Fibroblast of peridontal ligament (primary cell): ENCODE data around the gene BSN.
A peak's percentile ranks its signal among the peaks of the same experiment; 100 is the strongest.

Experiments
- DNase-seq: peaks from one replicate; pipeline ENCODE4 v3.0.0-alpha.2; 2010; ENCODE audit errors: extremely low read depth

BSN gene

GRCh38 chr3:49553692-49554632 is at the start of gene BSN:
BSN (plus strand) TSS chr3:49554477; CDS start chr3:49554603, 126 bp downstream.
- DNase-seq = peak; percentile 83

GRCh38 chr3:49506906-49507305 is 47.4 kb upstream of the BSN start:
- no peak for DNase-seq

- DNase-seq = no peak
Observed at GRCh38 chr3:49509028-49509561, 45.2 kb upstream of the BSN start.

GRCh38 chr3:49511639-49512038 is 42.6 kb upstream of the BSN start:
- no peak for DNase-seq

GRCh38 chr3:49512781-49513355 is 41.4 kb upstream of the BSN start:
- DNase-seq = no peak

GRCh38 chr3:49513494-49514124 is 40.7 kb upstream of the BSN start:
- no peak for DNase-seq

GRCh38 chr3:49518016-49518415 is 36.3 kb upstream of the BSN start:
- DNase-seq = no peak

- no peak for DNase-seq
Observed at GRCh38 chr3:49518441-49518840, 35.8 kb upstream of the BSN start.

GRCh38 chr3:49519296-49519695 is 35.0 kb upstream of the BSN start:
- DNase-seq = no peak

- DNase-seq = no peak
Observed at GRCh38 chr3:49519916-49520385, 34.3 kb upstream of the BSN start.

- DNase-seq = no peak
Observed at GRCh38 chr3:49523756-49524747, 30.2 kb upstream of the BSN start.

- no peak for DNase-seq
Observed at GRCh38 chr3:49529567-49529966, 24.7 kb upstream of the BSN start.

- DNase-seq = no peak
Observed at GRCh38 chr3:49530231-49530630, 24.0 kb upstream of the BSN start.

- no peak for DNase-seq
Observed at GRCh38 chr3:49530701-49531100, 23.6 kb upstream of the BSN start.

- DNase-seq = no peak
Observed at GRCh38 chr3:49531218-49531617, 23.1 kb upstream of the BSN start.

- no peak for DNase-seq
Observed at GRCh38 chr3:49531715-49532114, 22.6 kb upstream of the BSN start.

GRCh38 chr3:49533031-49533430 is 21.2 kb upstream of the BSN start:
- no peak for DNase-seq

GRCh38 chr3:49533786-49534519 is 20.3 kb upstream of the BSN start:
- no peak for DNase-seq

- no peak for DNase-seq
Observed at GRCh38 chr3:49534581-49535441, 19.5 kb upstream of the BSN start.
